ENCODE results near the gene TVP23A. TPM values are rescaled to one million over a fixed set of nuclear protein-coding genes. Genes with fewer than 3 reads are reported as not detected.

The TVP23A gene
- polyA plus RNA-seq, 1 of the 3 experiments (the other 2 are of a cell fraction): 0.35 TPM

GRCh38 chr16:10729104-10730048 is 89.2 kb downstream of the TVP23A start (continued):
- TF ChIP-seq TCF12 (IDR thresholded peaks at IDR 0.05) (peak; percentile 18; the same call in 1 of the 2 replicates), CHD2 (IDR thresholded peaks at IDR 0.05; ENCODE audit: low read length, partially characterized antibody) (no peak), USF1 (IDR thresholded peaks at IDR 0.05; ENCODE audit: borderline replicate concordance, low read depth) (no peak), JUND (IDR thresholded peaks at IDR 0.05) (peak; percentile 43)

GRCh38 chr16:10728003-10728887 is 90.3 kb downstream of the TVP23A start:
- Histone ChIP-seq H4K20me1 (ENCODE audit: insufficient read depth) (no peaks in the 10 kb centered on the region), H3K4me1 (ENCODE audit: control insufficient read depth in 1 of 2, insufficient read depth in 2 of 2, low read depth in 1 of 2, low read length in 1 of 2) (peaks cover 0 to 8% of the 10 kb centered on the region in 2 experiments; a peak in 1 of 4 replicates), H3K9me3 (no peaks in the 10 kb centered on the region), H3K4me2 (no peak overlapping the region), H3K4me3 (ENCODE audit: low read depth in 2 of 2, low read length in 1 of 2) (no peak overlapping the region), H3K36me3 (replicated peaks in 1 of 2; ENCODE audit: control insufficient read depth in 1 of 2, insufficient read depth in 2 of 2, low read length in 1 of 2) (no peaks in the 10 kb centered on the region), H3K27ac (ENCODE audit: low read depth in 2 of 2, low read length in 1 of 2) (no peak overlapping the region; a peak in 1 of 4 replicates), H3F3A (replicated peaks; ENCODE audit: insufficient read depth) (no peaks in the 10 kb centered on the region), H2AFZ (ENCODE audit: low read depth) (no peak overlapping the region), H3K27me3 (ENCODE audit: insufficient read depth) (no peaks in the 10 kb centered on the region), H3K9me2 (no peaks in the 10 kb centered on the region), H3K9ac (no peak overlapping the region), H3K79me2 (ENCODE audit: insufficient read depth) (no peaks in the 10 kb centered on the region)
- 70% methylated on average over 14 of the region's 16 CpGs for WGBS (ENCODE audit: low lambda C conversion rate)
- no peak for DNase-seq
- TF ChIP-seq TAF1 (IDR thresholded peaks at IDR 0.05; ENCODE audit: borderline replicate concordance, low read depth, low read length): no peak
- TF ChIP-seq ZBTB33 (IDR thresholded peaks at IDR 0.05; ENCODE audit: borderline replicate concordance, low read depth): no peak
- TF ChIP-seq USF2 (IDR thresholded peaks at IDR 0.05; ENCODE audit: borderline replicate concordance, low read depth, low read length): no peak
- no peak for TF ChIP-seq GATA2 (CRISPR knock-in tag; IDR thresholded peaks at IDR 0.05)
- TF ChIP-seq MEF2A (IDR thresholded peaks at IDR 0.05; ENCODE audit: borderline replicate concordance, low read depth): no peak
- TF ChIP-seq REST (IDR thresholded peaks at IDR 0.05; ENCODE audit: low read depth, low read length): no peak
- no peak for TF ChIP-seq SMC3 (IDR thresholded peaks at IDR 0.05; ENCODE audit: low read depth, low read length)
- TF ChIP-seq TEAD4 (IDR thresholded peaks at IDR 0.05; ENCODE audit: borderline replicate concordance, insufficient read depth): no peak
- TF ChIP-seq CTCF (IDR thresholded peaks at IDR 0.05): no peak
- no peak for TF ChIP-seq NRF1 (IDR thresholded peaks at IDR 0.05; ENCODE audit: low read depth, low read length)
- no peak for TF ChIP-seq IRF3 (IDR thresholded peaks at IDR 0.05; ENCODE audit: low read depth, low read length)
- CTCF ChIA-PET: interaction anchor here (0.6 to 1.6 kb wide), 3 partner anchors 9 to 215 kb away, joined by 3 to 4 read pairs (median 3); no protein-coding TSS in a partner anchor
- POLR2A ChIA-PET: no interaction called here
